ENCODE data around the gene LRRC18. TPM values are rescaled to one million over a fixed set of nuclear protein-coding genes. Genes with fewer than 3 reads are reported as not detected.
A peak's percentile ranks its signal among the peaks of the same experiment; 100 is the strongest.

Gene LRRC18
- total and polyA plus RNA-seq, 2 of the 13 experiments (the other 11 are each of a cell fraction or from before 2014, with no cell fraction given): not detected

DNA sequence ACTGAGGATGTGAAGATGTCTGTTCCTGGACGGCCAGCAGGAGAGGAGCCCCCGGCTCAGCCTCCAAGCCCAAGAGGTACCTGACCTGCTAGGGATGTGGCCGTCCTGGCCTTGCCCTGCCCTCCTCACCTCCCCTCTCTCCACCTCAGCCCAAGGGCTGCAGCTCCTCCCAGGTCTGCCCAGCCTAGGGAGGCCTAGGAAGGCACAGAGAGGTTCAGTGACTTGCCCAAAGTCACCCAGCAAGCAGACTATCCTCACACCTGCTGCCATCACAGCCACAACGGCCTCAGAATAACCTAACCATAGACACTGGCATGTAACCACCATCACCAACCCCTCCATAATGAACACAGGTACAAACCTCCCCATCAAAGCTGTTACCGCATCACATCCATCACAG, 38.7 kb upstream of the LRRC18 start:
- H3K27me3 ChIP-seq (ENCODE audit: control insufficient read depth in 1 of 2, insufficient read depth in 2 of 2, low read length in 2 of 2): peaks cover 0 to 3% of the 10 kb centered on the region in 2 experiments; a peak in 2 of 5 replicates
- intact Hi-C loops (cut with micrococcal nuclease; ENCODE audit: unreplicated experiment) (no loop called here), in situ Hi-C loops (cut with HindIII; ENCODE audit: extremely low pct_ligation_motif_present, low pct_unique_long_range_greater_than_20kb) (loop anchor here (5.0 to 10.0 kb wide), 3 partner anchors 189 to 536 kb away; no protein-coding TSS in a partner anchor)
- ChIA-PET CTCF (ENCODE audit: low intra/inter-chr PET ratio, low total read pairs) (no interaction called here), POLR2A (no interaction called here)
- FAIRE-seq (no peak), DNase-seq (ENCODE audit: low spot score) (no peak), ATAC-seq (no peak)
- BruUV-seq (replicated peaks): no TSS peak
- no peaks in the 10 kb centered on the region for H3K4me1 ChIP-seq (ENCODE audit: insufficient read depth, low read length)
- H3K9me3 ChIP-seq (ENCODE audit: low read length): no peaks in the 10 kb centered on the region
- H3K27ac ChIP-seq (ENCODE audit: extremely low read length, insufficient read depth, low read length): no peak overlapping the region
- no peaks in the 10 kb centered on the region for H4K20me1 ChIP-seq (ENCODE audit: insufficient read depth, low read length)
- no peak overlapping the region for H2AFZ ChIP-seq (ENCODE audit: low read length)
- no peak for TF ChIP-seq GATA4 (IDR thresholded peaks at IDR 0.05; ENCODE audit: borderline replicate concordance, low read depth)
- TF ChIP-seq ZNF768 (CRISPR knock-in tag; IDR thresholded peaks at IDR 0.05): peak; percentile 78
- TF ChIP-seq, protein P1, sequence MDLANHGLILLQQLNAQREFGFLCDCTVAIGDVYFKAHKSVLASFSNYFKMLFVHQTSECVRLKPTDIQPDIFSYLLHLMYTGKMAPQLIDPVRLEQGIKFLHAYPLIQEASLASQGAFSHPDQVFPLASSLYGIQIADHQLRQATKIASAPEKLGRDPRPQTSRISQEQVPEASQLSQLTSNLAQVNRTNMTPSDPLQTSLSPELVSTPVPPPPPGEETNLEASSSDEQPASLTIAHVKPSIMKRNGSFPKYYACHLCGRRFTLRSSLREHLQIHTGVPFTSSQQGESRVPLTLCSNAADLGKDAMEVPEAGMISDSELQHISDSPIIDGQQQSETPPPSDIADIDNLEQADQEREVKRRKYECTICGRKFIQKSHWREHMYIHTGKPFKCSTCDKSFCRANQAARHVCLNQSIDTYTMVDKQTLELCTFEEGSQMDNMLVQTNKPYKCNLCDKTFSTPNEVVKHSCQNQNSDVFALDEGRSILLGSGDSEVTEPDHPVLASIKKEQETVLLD (CRISPR knock-in tag; IDR thresholded peaks at IDR 0.05; ENCODE audit: low read depth): no peak
- no peak overlapping the region for H3K4me2 ChIP-seq (ENCODE audit: low read depth, low read length)
- H3K36me3 ChIP-seq (replicated peaks in 1 of 2; ENCODE audit: control insufficient read depth in 1 of 2, insufficient read depth in 2 of 2, low read length in 2 of 2): no peaks in the 10 kb centered on the region
- no peaks in the 10 kb centered on the region for H3K79me2 ChIP-seq (ENCODE audit: insufficient read depth, low read length)
- H3K9ac ChIP-seq (ENCODE audit: insufficient read depth, low read depth, low read length): no peak overlapping the region
- H3K4me3 ChIP-seq (replicated peaks in 1 of 3; ENCODE audit: insufficient read depth in 1 of 3, low read depth in 2 of 3, low read length in 3 of 3): no peak overlapping the region
- 50% methylated on average over 2 of the region's 5 CpGs for WGBS (ENCODE audit: low lambda C conversion rate)

DNA sequence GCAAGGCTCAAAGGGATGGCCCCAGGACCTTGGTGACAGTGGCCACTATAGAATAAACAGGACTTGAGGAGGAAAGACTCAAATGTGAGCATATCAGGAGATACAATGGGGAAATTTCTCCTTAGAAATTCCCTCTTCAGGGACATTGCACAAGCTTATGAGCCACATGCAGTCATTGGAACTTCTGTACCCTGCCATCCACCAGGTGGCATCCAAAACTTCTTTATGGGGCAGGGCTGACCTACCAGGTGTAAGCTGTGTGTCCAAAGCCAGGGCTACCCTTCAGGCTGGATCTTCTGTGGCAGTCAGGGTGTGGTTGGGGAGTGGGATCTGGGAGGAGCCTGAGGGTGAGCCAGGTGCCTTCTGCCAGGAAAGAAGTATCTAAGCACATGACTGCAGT, 36.6 kb upstream of the LRRC18 start:
- in situ Hi-C loops (cut with HindIII; ENCODE audit: extremely low pct_ligation_motif_present, low pct_unique_long_range_greater_than_20kb) (loop anchor here (5.0 to 10.0 kb wide), 3 partner anchors 191 to 539 kb away; no protein-coding TSS in a partner anchor), intact Hi-C loops (cut with micrococcal nuclease; ENCODE audit: unreplicated experiment) (loop anchor here (1.0 kb wide), 1 partner anchor 188 kb away; no protein-coding TSS in a partner anchor)
- Histone ChIP-seq H3K9ac (ENCODE audit: insufficient read depth, low read depth, low read length) (no peak overlapping the region), H3K4me3 (replicated peaks in 1 of 3; ENCODE audit: insufficient read depth in 1 of 3, low read depth in 2 of 3, low read length in 3 of 3) (no peak overlapping the region), H2AFZ (ENCODE audit: low read length) (no peak overlapping the region), H3K27me3 (ENCODE audit: control insufficient read depth in 1 of 2, insufficient read depth in 2 of 2, low read length in 2 of 2) (no peaks in the 10 kb centered on the region; a peak in 1 of 5 replicates), H3K4me2 (ENCODE audit: low read depth, low read length) (no peak overlapping the region), H3K4me1 (ENCODE audit: insufficient read depth, low read length) (no peaks in the 10 kb centered on the region), H3K36me3 (replicated peaks in 1 of 2; ENCODE audit: control insufficient read depth in 1 of 2, insufficient read depth in 2 of 2, low read length in 2 of 2) (no peaks in the 10 kb centered on the region), H3K9me3 (ENCODE audit: low read length) (no peaks in the 10 kb centered on the region), H4K20me1 (ENCODE audit: insufficient read depth, low read length) (no peaks in the 10 kb centered on the region), H3K27ac (ENCODE audit: extremely low read length, insufficient read depth, low read length) (no peak overlapping the region), H3K79me2 (ENCODE audit: insufficient read depth, low read length) (no peaks in the 10 kb centered on the region)
- TF ChIP-seq, protein P2, sequence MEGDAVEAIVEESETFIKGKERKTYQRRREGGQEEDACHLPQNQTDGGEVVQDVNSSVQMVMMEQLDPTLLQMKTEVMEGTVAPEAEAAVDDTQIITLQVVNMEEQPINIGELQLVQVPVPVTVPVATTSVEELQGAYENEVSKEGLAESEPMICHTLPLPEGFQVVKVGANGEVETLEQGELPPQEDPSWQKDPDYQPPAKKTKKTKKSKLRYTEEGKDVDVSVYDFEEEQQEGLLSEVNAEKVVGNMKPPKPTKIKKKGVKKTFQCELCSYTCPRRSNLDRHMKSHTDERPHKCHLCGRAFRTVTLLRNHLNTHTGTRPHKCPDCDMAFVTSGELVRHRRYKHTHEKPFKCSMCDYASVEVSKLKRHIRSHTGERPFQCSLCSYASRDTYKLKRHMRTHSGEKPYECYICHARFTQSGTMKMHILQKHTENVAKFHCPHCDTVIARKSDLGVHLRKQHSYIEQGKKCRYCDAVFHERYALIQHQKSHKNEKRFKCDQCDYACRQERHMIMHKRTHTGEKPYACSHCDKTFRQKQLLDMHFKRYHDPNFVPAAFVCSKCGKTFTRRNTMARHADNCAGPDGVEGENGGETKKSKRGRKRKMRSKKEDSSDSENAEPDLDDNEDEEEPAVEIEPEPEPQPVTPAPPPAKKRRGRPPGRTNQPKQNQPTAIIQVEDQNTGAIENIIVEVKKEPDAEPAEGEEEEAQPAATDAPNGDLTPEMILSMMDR (CRISPR knock-in tag; IDR thresholded peaks at IDR 0.05): peak; percentile 35
- no peak for TF ChIP-seq ZNF703 (CRISPR knock-in tag; IDR thresholded peaks at IDR 0.05; ENCODE audit: borderline replicate concordance)
- TF ChIP-seq STAG1 (CRISPR knock-in tag; IDR thresholded peaks at IDR 0.05): peak; percentile 43
- no TSS peak for BruUV-seq (replicated peaks)
- FAIRE-seq (no peak), DNase-seq (ENCODE audit: low spot score) (peak; percentile 6), ATAC-seq (peak; percentile 67)
- CTCF ChIA-PET (ENCODE audit: low intra/inter-chr PET ratio, low total read pairs): no interaction called here
- POLR2A ChIA-PET: no interaction called here
